Measurements from ENCODE around the gene REPS2.

Gene REPS2

GRCh38 chrX:17009856-17010625 is 63.6 kb downstream of the REPS2 start:
- Histone ChIP-seq H3K9ac (ENCODE audit: low read length) (no peak overlapping the region), H3K27me3 (replicated peaks; ENCODE audit: insufficient read depth, low read length) (no peaks in the 10 kb centered on the region), H3K9me3 (replicated peaks; ENCODE audit: insufficient read depth, low read length) (no peaks in the 10 kb centered on the region), H3K4me2 (ENCODE audit: low read depth, low read length) (peak overlapping the region; percentile 18; the same call in 1 of the 2 replicates), H4K20me1 (ENCODE audit: insufficient read depth, low read length) (no peaks in the 10 kb centered on the region), H3K36me3 (replicated peaks; ENCODE audit: insufficient read depth, low read length) (no peaks in the 10 kb centered on the region), H3F3A (ENCODE audit: insufficient read depth, low read length) (no peaks in the 10 kb centered on the region), H2AFZ (ENCODE audit: low read length) (no peak overlapping the region), H3K79me2 (ENCODE audit: low read length) (no peaks in the 10 kb centered on the region), H3K4me1 (ENCODE audit: low read length) (no peaks in the 10 kb centered on the region; the same call in 1 of the 2 replicates), H3K9me2 (replicated peaks; ENCODE audit: insufficient read depth, low read length) (no peaks in the 10 kb centered on the region), H3K27ac (ENCODE audit: low read length) (no peak overlapping the region), H3K4me3 (ENCODE audit: low read length) (no peak overlapping the region)
- no peak for DNase-seq
- no peak for TF ChIP-seq EZH2phosphoT487 (IDR thresholded peaks at IDR 0.05; ENCODE audit: low read length)
- TF ChIP-seq CTCF (IDR thresholded peaks at IDR 0.05; ENCODE audit: low read length), result no peak
- no peak for TF ChIP-seq EZH2 (optimal IDR thresholded peaks at IDR 0.05; ENCODE audit: low read depth, low read length)

DNA sequence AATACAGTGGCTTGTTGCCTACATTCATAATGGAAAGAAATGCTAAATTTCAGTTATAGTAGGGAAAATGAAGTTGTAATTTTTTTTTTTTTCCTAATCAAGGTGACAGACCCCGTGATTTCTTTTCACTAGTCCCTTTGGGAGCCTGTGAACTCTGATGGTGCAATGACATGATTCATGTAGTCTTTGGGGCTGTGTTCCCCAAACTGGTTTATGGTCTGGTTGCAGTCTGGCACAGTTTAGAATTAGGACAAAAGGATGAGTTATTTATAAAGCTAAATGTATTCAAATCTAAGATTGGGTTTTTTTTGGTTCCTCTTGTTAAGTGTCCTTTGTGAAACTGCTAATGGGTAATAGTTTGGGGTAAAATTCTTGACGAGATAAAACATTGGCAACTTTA is 66.0 kb downstream of the REPS2 start:
- Histone ChIP-seq H3K36me3 (replicated peaks; ENCODE audit: insufficient read depth, low read length) (no peaks in the 10 kb centered on the region), H3K4me1 (ENCODE audit: low read length) (no peaks in the 10 kb centered on the region; the same call in 1 of the 2 replicates), H3K4me3 (ENCODE audit: low read length) (no peak overlapping the region), H2AFZ (ENCODE audit: low read length) (no peak overlapping the region), H3K9me2 (replicated peaks; ENCODE audit: insufficient read depth, low read length) (no peaks in the 10 kb centered on the region), H3K79me2 (ENCODE audit: low read length) (no peaks in the 10 kb centered on the region), H3K27ac (ENCODE audit: low read length) (no peak overlapping the region), H3F3A (ENCODE audit: insufficient read depth, low read length) (no peaks in the 10 kb centered on the region), H3K9me3 (replicated peaks; ENCODE audit: insufficient read depth, low read length) (no peaks in the 10 kb centered on the region), H3K9ac (ENCODE audit: low read length) (no peak overlapping the region), H4K20me1 (ENCODE audit: insufficient read depth, low read length) (no peaks in the 10 kb centered on the region), H3K4me2 (ENCODE audit: low read depth, low read length) (no peak overlapping the region), H3K27me3 (replicated peaks; ENCODE audit: insufficient read depth, low read length) (no peaks in the 10 kb centered on the region)
- TF ChIP-seq EZH2 (optimal IDR thresholded peaks at IDR 0.05; ENCODE audit: low read depth, low read length) (no peak), CTCF (IDR thresholded peaks at IDR 0.05; ENCODE audit: low read length) (no peak), EZH2phosphoT487 (IDR thresholded peaks at IDR 0.05; ENCODE audit: low read length) (no peak)
- DNase-seq, result no peak

DNA sequence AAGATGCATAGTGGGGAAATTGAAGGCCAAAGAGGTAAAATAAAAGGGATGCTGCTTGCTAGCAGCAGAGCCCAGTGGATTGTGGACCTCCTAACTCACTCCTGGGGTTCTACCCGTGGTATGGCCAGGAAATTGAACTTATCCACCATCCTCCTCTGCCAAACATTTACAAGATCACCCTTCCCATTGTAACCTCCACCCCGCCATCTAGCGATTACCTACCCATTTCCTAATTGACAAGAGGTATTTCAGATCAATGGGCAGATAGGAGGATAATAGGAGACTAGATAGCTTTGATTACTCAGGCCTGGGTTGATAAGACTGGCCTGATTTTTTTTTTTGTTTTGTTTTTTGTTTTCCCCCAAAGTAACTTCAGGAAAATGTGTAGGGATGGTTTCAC is 67.8 kb downstream of the REPS2 start:
- DNase-seq, result no peak
- Histone ChIP-seq H3K36me3 (replicated peaks; ENCODE audit: insufficient read depth, low read length) (no peaks in the 10 kb centered on the region), H3K27ac (ENCODE audit: low read length) (no peak overlapping the region), H3K79me2 (ENCODE audit: low read length) (no peaks in the 10 kb centered on the region), H3K4me1 (ENCODE audit: low read length) (peaks cover 3% of the 10 kb centered on the region; the same call in 1 of the 2 replicates), H3K9me3 (replicated peaks; ENCODE audit: insufficient read depth, low read length) (no peaks in the 10 kb centered on the region), H3K4me3 (ENCODE audit: low read length) (no peak overlapping the region), H3K27me3 (replicated peaks; ENCODE audit: insufficient read depth, low read length) (no peaks in the 10 kb centered on the region), H2AFZ (ENCODE audit: low read length) (no peak overlapping the region), H4K20me1 (ENCODE audit: insufficient read depth, low read length) (no peaks in the 10 kb centered on the region), H3K9ac (ENCODE audit: low read length) (no peak overlapping the region), H3K9me2 (replicated peaks; ENCODE audit: insufficient read depth, low read length) (no peaks in the 10 kb centered on the region), H3K4me2 (ENCODE audit: low read depth, low read length) (no peak overlapping the region), H3F3A (ENCODE audit: insufficient read depth, low read length) (no peaks in the 10 kb centered on the region)
- TF ChIP-seq EZH2phosphoT487 (IDR thresholded peaks at IDR 0.05; ENCODE audit: low read length), result no peak
- TF ChIP-seq EZH2 (optimal IDR thresholded peaks at IDR 0.05; ENCODE audit: low read depth, low read length), result no peak
- TF ChIP-seq CTCF (IDR thresholded peaks at IDR 0.05; ENCODE audit: low read length), result no peak
